ENCODE results near the gene SHROOM2.

The SHROOM2 gene

DNA sequence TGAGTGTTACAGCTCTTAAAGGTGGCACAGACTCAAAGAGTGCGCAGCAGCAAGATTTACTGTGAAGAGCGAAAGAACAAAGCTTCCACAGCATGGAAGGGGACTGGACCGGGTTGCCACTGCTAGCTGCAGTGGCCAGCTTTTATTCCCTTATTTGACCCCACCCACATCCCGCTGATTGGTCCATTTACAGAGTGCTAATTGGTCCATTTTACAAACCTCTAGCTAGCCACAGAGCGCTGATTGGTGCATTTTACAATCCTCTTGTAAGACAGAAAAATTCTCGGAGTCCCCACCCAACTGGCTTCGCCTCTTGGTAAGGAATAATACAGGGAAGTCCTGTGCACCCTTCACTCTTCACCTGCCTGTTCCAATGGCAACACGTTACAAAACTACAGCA lies 1.9 kb upstream of the SHROOM2 start:
- H3K4me3 ChIP-seq (ENCODE audit: insufficient read depth in 1 of 2, low read depth in 1 of 2, low read length in 2 of 2), result no peak overlapping the region
- no peak overlapping the region for H3K23ac ChIP-seq (ENCODE audit: low read length in 2 of 2)
- WGBS, result 94% methylated on average over 8 of the region's 8 CpGs
- H3K27ac ChIP-seq (ENCODE audit: low read length, poor library complexity, severe bottlenecking), result no peak overlapping the region
- H2AFZ ChIP-seq (ENCODE audit: low read depth, low read length), result no peak overlapping the region
- no peak overlapping the region for H2BK15ac ChIP-seq (ENCODE audit: low read depth, poor library complexity, severe bottlenecking)
- no peak overlapping the region for H4K91ac ChIP-seq (ENCODE audit: low read length)
- peaks cover 0 to 41% of the 10 kb centered on the region in 2 experiments for H3K27me3 ChIP-seq (ENCODE audit: control insufficient read depth in 1 of 2, insufficient read depth in 1 of 2, low read length in 2 of 2)
- H3K14ac ChIP-seq (ENCODE audit: low read length in 2 of 2), result no peak overlapping the region
- no peaks in the 10 kb centered on the region for H3K36me3 ChIP-seq (ENCODE audit: control insufficient read depth in 1 of 2, insufficient read depth in 2 of 2, low read depth in 1 of 2, low read length in 2 of 2)
- no peak overlapping the region for H2BK12ac ChIP-seq (ENCODE audit: low read length in 2 of 2)
- no peak overlapping the region for H3K9ac ChIP-seq (ENCODE audit: low read length)
- no peak overlapping the region for H2BK120ac ChIP-seq (ENCODE audit: low read depth, low read length)
- DNase-seq, result no peak
- H3K4me2 ChIP-seq (ENCODE audit: low read length, poor library complexity, severe bottlenecking), result no peak overlapping the region
- H4K8ac ChIP-seq (ENCODE audit: low read length), result no peak overlapping the region
- H3K79me1 ChIP-seq (replicated peaks; ENCODE audit: low read length, poor library complexity, severe bottlenecking), result no peaks in the 10 kb centered on the region
- no peak overlapping the region for H3K4ac ChIP-seq (ENCODE audit: low read depth in 1 of 2, low read length in 2 of 2)
- peaks cover 5% of the 10 kb centered on the region for H3K4me1 ChIP-seq (ENCODE audit: control insufficient read depth, insufficient read depth, low read depth, low read length)
- peaks cover 6% of the 10 kb centered on the region for H3K9me3 ChIP-seq (ENCODE audit: control insufficient read depth, low read length)
- no peak overlapping the region for H2BK5ac ChIP-seq (ENCODE audit: low read depth, low read length, poor library complexity, severe bottlenecking)
- H3K18ac ChIP-seq (ENCODE audit: low read depth in 1 of 2, low read length in 2 of 2), result no peak overlapping the region
- H2AK5ac ChIP-seq (ENCODE audit: low read length, severe bottlenecking), result no peak overlapping the region

GRCh38 chrX:9785254-9785943 lies 830 bp upstream of the SHROOM2 start:
- Histone ChIP-seq H4K91ac (ENCODE audit: low read length) (no peak overlapping the region), H2AFZ (ENCODE audit: low read depth, low read length) (peak overlapping the region; percentile 14), H2BK120ac (ENCODE audit: low read depth, low read length) (peak overlapping the region; percentile 61), H3K14ac (ENCODE audit: low read length in 2 of 2) (no peak overlapping the region), H2BK5ac (ENCODE audit: low read depth, low read length, poor library complexity, severe bottlenecking) (no peak overlapping the region), H3K4me3 (ENCODE audit: insufficient read depth in 1 of 2, low read depth in 1 of 2, low read length in 2 of 2) (peak overlapping the region in 1 of 2 experiments; percentile 79), H3K23ac (ENCODE audit: low read length in 2 of 2) (no peak overlapping the region), H3K18ac (ENCODE audit: low read depth in 1 of 2, low read length in 2 of 2) (peak overlapping the region; percentile 21 to 52), H3K27ac (ENCODE audit: low read length, poor library complexity, severe bottlenecking) (no peak overlapping the region), H3K4me2 (ENCODE audit: low read length, poor library complexity, severe bottlenecking) (peak overlapping the region; percentile 75), H3K9me3 (ENCODE audit: control insufficient read depth, low read length) (peaks cover 6% of the 10 kb centered on the region), H4K8ac (ENCODE audit: low read length) (peak overlapping the region; percentile 54), H3K4ac (ENCODE audit: low read depth in 1 of 2, low read length in 2 of 2) (no peak overlapping the region), H3K9ac (ENCODE audit: low read length) (no peak overlapping the region), H3K36me3 (ENCODE audit: control insufficient read depth in 1 of 2, insufficient read depth in 2 of 2, low read depth in 1 of 2, low read length in 2 of 2) (no peaks in the 10 kb centered on the region), H2AK5ac (ENCODE audit: low read length, severe bottlenecking) (no peak overlapping the region), H3K4me1 (ENCODE audit: control insufficient read depth, insufficient read depth, low read depth, low read length) (peaks cover 11% of the 10 kb centered on the region), H2BK12ac (ENCODE audit: low read length in 2 of 2) (no peak overlapping the region), H2BK15ac (ENCODE audit: low read depth, poor library complexity, severe bottlenecking) (peak overlapping the region; percentile 52), H3K27me3 (ENCODE audit: control insufficient read depth in 1 of 2, insufficient read depth in 1 of 2, low read length in 2 of 2) (peaks cover 0 to 48% of the 10 kb centered on the region in 2 experiments), H3K79me1 (replicated peaks; ENCODE audit: low read length, poor library complexity, severe bottlenecking) (no peaks in the 10 kb centered on the region)
- 38% methylated on average over 12 of the region's 58 CpGs for WGBS
- no peak for DNase-seq

DNA sequence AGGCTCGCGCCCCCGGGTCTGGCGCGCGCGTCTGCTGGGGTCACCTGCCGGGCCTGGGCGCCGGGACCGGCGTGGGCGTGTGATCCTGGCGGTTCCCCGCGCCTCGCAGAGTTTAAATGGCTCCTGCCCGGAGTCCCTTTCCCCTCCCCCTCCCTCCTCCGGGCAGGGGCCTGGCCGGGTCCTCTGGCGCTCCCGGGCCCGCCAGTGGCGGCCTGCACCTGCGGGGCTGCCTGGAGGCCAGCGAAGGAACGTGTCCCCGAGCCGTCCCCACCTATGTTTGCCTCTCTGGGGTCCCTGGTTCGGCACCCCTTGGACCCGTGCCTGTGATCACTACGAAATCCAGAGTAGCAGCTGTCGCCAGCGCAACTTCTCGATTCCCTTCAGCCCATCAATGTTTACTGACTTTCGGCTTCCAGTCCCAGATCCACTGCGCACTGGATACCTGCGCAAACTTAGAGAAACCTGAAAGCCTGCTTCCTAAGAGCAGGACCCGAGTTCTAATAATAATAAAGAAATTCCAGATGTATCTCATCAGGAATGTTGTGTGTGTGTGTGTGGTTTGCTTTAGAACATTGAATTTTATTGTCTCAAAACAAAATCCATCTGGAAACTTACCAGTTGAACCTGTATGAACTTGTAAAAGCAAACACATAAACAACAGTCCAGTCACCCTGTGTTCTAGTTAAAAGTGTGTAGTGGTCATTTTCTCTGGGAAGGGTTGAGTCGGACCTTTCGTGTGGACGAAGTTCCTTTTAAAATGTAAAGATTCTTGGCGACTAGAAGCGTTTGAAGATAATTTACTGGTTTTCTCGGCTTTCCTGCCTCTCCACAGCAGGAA lies 788 bp downstream of the SHROOM2 start:
- peaks cover 12% of the 10 kb centered on the region for H3K4me1 ChIP-seq (ENCODE audit: control insufficient read depth, insufficient read depth, low read depth, low read length)
- H2AK5ac ChIP-seq (ENCODE audit: low read length, severe bottlenecking), result no peak overlapping the region
- peak overlapping the region; percentile 71 for H2AFZ ChIP-seq (ENCODE audit: low read depth, low read length)
- H3K36me3 ChIP-seq (ENCODE audit: control insufficient read depth in 1 of 2, insufficient read depth in 2 of 2, low read depth in 1 of 2, low read length in 2 of 2), result no peaks in the 10 kb centered on the region
- no peak overlapping the region for H4K8ac ChIP-seq (ENCODE audit: low read length)
- H2BK12ac ChIP-seq (ENCODE audit: low read length in 2 of 2), result no peak overlapping the region
- H3K4me3 ChIP-seq (ENCODE audit: insufficient read depth in 1 of 2, low read depth in 1 of 2, low read length in 2 of 2), result peak overlapping the region in 1 of 2 experiments; percentile 79
- WGBS, result 0% methylated on average over 24 of the region's 45 CpGs
- H3K9me3 ChIP-seq (ENCODE audit: control insufficient read depth, low read length), result peaks cover 6% of the 10 kb centered on the region
- no peak overlapping the region for H3K9ac ChIP-seq (ENCODE audit: low read length)
- H3K79me1 ChIP-seq (replicated peaks; ENCODE audit: low read length, poor library complexity, severe bottlenecking), result no peaks in the 10 kb centered on the region
- peak overlapping the region; percentile 51 for H3K4me2 ChIP-seq (ENCODE audit: low read length, poor library complexity, severe bottlenecking)
- peak overlapping the region; percentile 48 for H2BK15ac ChIP-seq (ENCODE audit: low read depth, poor library complexity, severe bottlenecking)
- peaks cover 0 to 49% of the 10 kb centered on the region in 2 experiments for H3K27me3 ChIP-seq (ENCODE audit: control insufficient read depth in 1 of 2, insufficient read depth in 1 of 2, low read length in 2 of 2)
- DNase-seq, result peak; percentile 39
- no peak overlapping the region for H3K27ac ChIP-seq (ENCODE audit: low read length, poor library complexity, severe bottlenecking)
- H3K18ac ChIP-seq (ENCODE audit: low read depth in 1 of 2, low read length in 2 of 2), result peak overlapping the region; percentile 43 to 48
- no peak overlapping the region for H2BK120ac ChIP-seq (ENCODE audit: low read depth, low read length)
- peak overlapping the region in 1 of 2 experiments; percentile 58 for H3K4ac ChIP-seq (ENCODE audit: low read depth in 1 of 2, low read length in 2 of 2)
- H3K23ac ChIP-seq (ENCODE audit: low read length in 2 of 2), result peak overlapping the region in 1 of 2 experiments; percentile 40
- no peak overlapping the region for H4K91ac ChIP-seq (ENCODE audit: low read length)
- H3K14ac ChIP-seq (ENCODE audit: low read length in 2 of 2), result no peak overlapping the region
- H2BK5ac ChIP-seq (ENCODE audit: low read depth, low read length, poor library complexity, severe bottlenecking), result peak overlapping the region; percentile 66

GRCh38 chrX:9788911-9789310 lies 2.7 kb downstream of the SHROOM2 start:
- Histone ChIP-seq H2BK12ac (ENCODE audit: low read length in 2 of 2) (peak overlapping the region in 1 of 2 experiments; percentile 25), H3K36me3 (ENCODE audit: control insufficient read depth in 1 of 2, insufficient read depth in 2 of 2, low read depth in 1 of 2, low read length in 2 of 2) (no peaks in the 10 kb centered on the region), H3K4me3 (ENCODE audit: insufficient read depth in 1 of 2, low read depth in 1 of 2, low read length in 2 of 2) (no peak overlapping the region), H4K8ac (ENCODE audit: low read length) (no peak overlapping the region), H3K4me1 (ENCODE audit: control insufficient read depth, insufficient read depth, low read depth, low read length) (peaks cover 12% of the 10 kb centered on the region), H3K27ac (ENCODE audit: low read length, poor library complexity, severe bottlenecking) (peak overlapping the region; percentile 85), H3K18ac (ENCODE audit: low read depth in 1 of 2, low read length in 2 of 2) (peak overlapping the region in 1 of 2 experiments; percentile 52), H4K91ac (ENCODE audit: low read length) (no peak overlapping the region), H2BK5ac (ENCODE audit: low read depth, low read length, poor library complexity, severe bottlenecking) (no peak overlapping the region), H3K23ac (ENCODE audit: low read length in 2 of 2) (no peak overlapping the region), H3K4me2 (ENCODE audit: low read length, poor library complexity, severe bottlenecking) (peak overlapping the region; percentile 29), H3K27me3 (ENCODE audit: control insufficient read depth in 1 of 2, insufficient read depth in 1 of 2, low read length in 2 of 2) (peaks cover 0 to 46% of the 10 kb centered on the region in 2 experiments), H2BK120ac (ENCODE audit: low read depth, low read length) (no peak overlapping the region), H2BK15ac (ENCODE audit: low read depth, poor library complexity, severe bottlenecking) (no peak overlapping the region), H3K9ac (ENCODE audit: low read length) (no peak overlapping the region), H2AK5ac (ENCODE audit: low read length, severe bottlenecking) (peak overlapping the region; percentile 33), H3K9me3 (ENCODE audit: control insufficient read depth, low read length) (peaks cover 6% of the 10 kb centered on the region), H3K14ac (ENCODE audit: low read length in 2 of 2) (no peak overlapping the region), H3K4ac (ENCODE audit: low read depth in 1 of 2, low read length in 2 of 2) (peak overlapping the region in 1 of 2 experiments; percentile 24), H2AFZ (ENCODE audit: low read depth, low read length) (no peak overlapping the region), H3K79me1 (replicated peaks; ENCODE audit: low read length, poor library complexity, severe bottlenecking) (no peaks in the 10 kb centered on the region)
- DNase-seq, result peak; percentile 75
- no CpG with 5 or more reads among the region's 2 CpGs for WGBS

Measured in mesenchymal stem cell (in vitro differentiated cells and primary cell).